Neural cell (in vitro differentiated cells): ENCODE data around the gene C3. TPM values are rescaled to one million over a fixed set of nuclear protein-coding genes. Genes with fewer than 3 reads are reported as not detected.

Experiments used
- H2AFZ ChIP-seq: fragments of 200-600, 300-800 bp; sonication (generic), shearing (Covaris generic); 2 replicates; pipeline ENCODE4 v1.6.0; 2014; ENCODE audit warnings: low read depth, mild to moderate bottlenecking, antibody characterized with exemption, low read length, moderate library complexity
- H3F3A ChIP-seq: fragments of 200-600 bp; shearing (Covaris generic); 2 replicates; pipeline ENCODE4 v1.6.1; 2016; ENCODE audit warnings: mild to moderate bottlenecking, moderate library complexity, mixed read lengths, antibody characterized with exemption, low read length; ENCODE audit not compliant: insufficient read depth, poor library complexity, severe bottlenecking
- H3K27ac ChIP-seq: fragments of 200-600, 300-800 bp; sonication (generic), shearing (Covaris generic); 2 replicates; pipeline ENCODE4 v1.5.1; 2014; ENCODE audit warnings: mild to moderate bottlenecking, low read length, moderate library complexity
- H3K27me3 ChIP-seq: fragments of 300-800, 200-600 bp; sonication (generic), shearing (Covaris generic); 2 replicates; pipeline ENCODE4 v1.6.0; 2014; ENCODE audit warnings: mild to moderate bottlenecking, low read depth, low read length, moderate library complexity; ENCODE audit not compliant: insufficient read depth
- H3K36me3 ChIP-seq: fragments of 300-800, 200-600 bp; sonication (generic), shearing (Covaris generic); 2 replicates; pipeline ENCODE4 v1.5.1; 2014; ENCODE audit warnings: mild to moderate bottlenecking, antibody characterized with exemption, low read length, moderate library complexity; ENCODE audit not compliant: insufficient read depth
- H3K4me2 ChIP-seq: fragments of 300-800, 200-600 bp; sonication (generic), shearing (Covaris generic); 2 replicates; pipeline ENCODE4 v1.6.0; 2014; ENCODE audit warnings: mild to moderate bottlenecking, low read length
- H3K4me3 ChIP-seq: fragments of 300-800, 200-600 bp; sonication (generic), shearing (Covaris generic); 2 replicates; pipeline ENCODE4 v1.5.1; 2014; ENCODE audit warnings: mild to moderate bottlenecking, low read length, moderate library complexity
- H3K79me2 ChIP-seq: fragments of 200-600 bp; shearing (Covaris generic); replicated peaks from 2 replicates; pipeline ENCODE4 v1.6.0; 2014; ENCODE audit warnings: mild to moderate bottlenecking, low read length, moderate library complexity; ENCODE audit not compliant: insufficient read depth
- H3K9ac ChIP-seq: fragments of 300-800, 200-600 bp; sonication (generic), shearing (Covaris generic); 2 replicates; pipeline ENCODE4 v1.6.1; 2016; ENCODE audit warnings: mild to moderate bottlenecking, low read length, mixed read lengths
- H3K9me2 ChIP-seq: fragments of 200-600 bp; shearing (Covaris generic); 2 replicates; pipeline ENCODE4 v1.6.1; 2016; ENCODE audit warnings: mild to moderate bottlenecking, low read length, mixed read lengths; ENCODE audit not compliant: insufficient read depth
- H3K9me3 ChIP-seq: fragments of 200-600, 300-800 bp; sonication (generic), shearing (Covaris generic); 2 replicates; pipeline ENCODE4 v1.6.1; 2016; ENCODE audit warnings: mild to moderate bottlenecking, mixed run types, low read length, moderate library complexity, mixed read lengths
- H4K20me1 ChIP-seq: fragments of 200-600 bp; shearing (Covaris generic); 2 replicates; pipeline ENCODE4 v1.6.1; 2016; ENCODE audit warnings: mild to moderate bottlenecking, mixed run types; ENCODE audit not compliant: insufficient read depth
- EP300 ChIP-seq: fragments of 450-650 bp; conservative IDR thresholded peaks from 2 replicates; pipeline ENCODE4 v1.6.1; 2014; ENCODE audit warnings: antibody characterized with exemption, mild to moderate bottlenecking, moderate library complexity; ENCODE audit not compliant: poor library complexity, severe bottlenecking
- MXI1 ChIP-seq: fragments of 450-650 bp; conservative IDR thresholded peaks from 2 replicates; pipeline ENCODE4 v1.6.1; 2014; ENCODE audit warnings: antibody characterized with exemption, mild to moderate bottlenecking; ENCODE audit not compliant: poor library complexity, severe bottlenecking
- POLR2AphosphoS5 ChIP-seq: IDR thresholded peaks from 2 replicates; pipeline ENCODE4 v1.6.1; 2012
- RAD21 ChIP-seq: fragments of 450-650 bp; conservative IDR thresholded peaks from 2 replicates; pipeline ENCODE4 v1.6.1; 2014; ENCODE audit warnings: antibody characterized with exemption, mild to moderate bottlenecking, moderate library complexity
- REST ChIP-seq: IDR thresholded peaks from 2 replicates; pipeline ENCODE4 v1.6.1; 2012; ENCODE audit warnings: borderline replicate concordance
- TAF1 ChIP-seq: IDR thresholded peaks from 2 replicates; pipeline ENCODE4 v1.6.1; 2012; ENCODE audit warnings: low read depth
- polyA plus RNA-seq: library from polyadenylated mRNA; depleted of rRNA; stranded (reverse); fragments of >200 nt; gene quantifications from 2 replicates; pipeline ENCODE4 v1.2.3, GENCODE V29; 2014
- TF ChIP-seq, protein P1 (sequence below): fragments of 450-650 bp; IDR thresholded peaks from 2 replicates; pipeline ENCODE4 v1.5.1; 2014; ENCODE audit warnings: antibody characterized with exemption, mild to moderate bottlenecking, moderate library complexity; ENCODE audit not compliant: poor library complexity, severe bottlenecking

The C3 gene
- polyA plus RNA-seq, 1 donor from 2014 or later: not detected

DNA sequence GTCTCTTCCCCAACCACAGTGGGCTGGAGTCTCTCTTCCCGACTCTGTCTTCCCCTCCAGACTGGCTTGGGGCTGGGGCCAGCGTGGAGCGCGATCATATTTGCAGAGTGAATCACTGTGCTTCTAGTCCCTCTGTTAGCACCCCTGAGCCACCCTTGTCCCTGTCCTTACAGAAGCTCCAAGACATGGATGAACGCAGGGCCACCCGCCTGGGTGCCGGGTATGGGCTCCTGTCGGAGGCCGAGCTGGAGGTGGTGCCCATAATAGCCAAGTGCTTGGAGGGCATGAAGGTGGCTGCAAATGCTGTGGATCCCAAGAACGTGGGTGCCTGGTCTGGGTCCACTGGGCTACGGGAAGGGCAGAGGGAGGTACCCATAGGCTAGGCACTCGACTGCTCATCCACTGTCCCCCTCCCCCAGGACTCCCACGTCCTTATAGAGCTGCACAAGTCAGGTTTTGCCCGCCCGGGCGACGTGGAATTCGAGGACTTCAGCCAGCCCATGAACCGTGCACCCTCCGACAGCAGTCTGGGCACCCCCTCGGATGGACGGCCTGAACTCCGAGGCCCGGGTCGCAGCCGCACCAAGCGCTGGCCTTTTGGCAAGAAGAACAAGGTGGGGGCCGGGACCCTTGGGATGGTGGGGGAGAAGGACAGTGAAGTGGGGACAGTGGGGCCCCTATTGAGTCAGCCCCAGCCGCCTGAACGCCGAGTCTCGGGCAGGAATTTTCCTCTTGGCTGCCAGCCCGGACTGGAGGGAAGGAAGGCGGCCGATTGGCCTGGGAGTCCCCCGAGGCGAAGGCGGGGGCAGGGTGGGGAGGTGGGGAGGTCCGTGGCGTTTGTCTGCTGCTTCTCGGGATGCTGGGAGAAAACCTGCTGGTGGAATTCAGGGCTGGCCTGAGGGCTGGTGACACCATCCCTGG is 24.2 kb upstream of the C3 start:
- Histone ChIP-seq H4K20me1 (no peaks in the 10 kb centered on the region), H3K9me2 (no peaks in the 10 kb centered on the region), H3K27me3 (peaks cover 8% of the 10 kb centered on the region), H2AFZ (no peak overlapping the region), H3K4me3 (no peak overlapping the region), H3F3A (no peaks in the 10 kb centered on the region), H3K79me2 (no peaks in the 10 kb centered on the region), H3K36me3 (no peaks in the 10 kb centered on the region), H3K9me3 (no peaks in the 10 kb centered on the region), H3K27ac (no peak overlapping the region), H3K9ac (no peak overlapping the region), H3K4me2 (no peak overlapping the region)
- no peak for TF ChIP-seq POLR2AphosphoS5
- no peak for TF ChIP-seq REST
- TF ChIP-seq RAD21: no peak
- no peak for TF ChIP-seq TAF1
- no peak for TF ChIP-seq EP300
- TF ChIP-seq, protein P1, sequence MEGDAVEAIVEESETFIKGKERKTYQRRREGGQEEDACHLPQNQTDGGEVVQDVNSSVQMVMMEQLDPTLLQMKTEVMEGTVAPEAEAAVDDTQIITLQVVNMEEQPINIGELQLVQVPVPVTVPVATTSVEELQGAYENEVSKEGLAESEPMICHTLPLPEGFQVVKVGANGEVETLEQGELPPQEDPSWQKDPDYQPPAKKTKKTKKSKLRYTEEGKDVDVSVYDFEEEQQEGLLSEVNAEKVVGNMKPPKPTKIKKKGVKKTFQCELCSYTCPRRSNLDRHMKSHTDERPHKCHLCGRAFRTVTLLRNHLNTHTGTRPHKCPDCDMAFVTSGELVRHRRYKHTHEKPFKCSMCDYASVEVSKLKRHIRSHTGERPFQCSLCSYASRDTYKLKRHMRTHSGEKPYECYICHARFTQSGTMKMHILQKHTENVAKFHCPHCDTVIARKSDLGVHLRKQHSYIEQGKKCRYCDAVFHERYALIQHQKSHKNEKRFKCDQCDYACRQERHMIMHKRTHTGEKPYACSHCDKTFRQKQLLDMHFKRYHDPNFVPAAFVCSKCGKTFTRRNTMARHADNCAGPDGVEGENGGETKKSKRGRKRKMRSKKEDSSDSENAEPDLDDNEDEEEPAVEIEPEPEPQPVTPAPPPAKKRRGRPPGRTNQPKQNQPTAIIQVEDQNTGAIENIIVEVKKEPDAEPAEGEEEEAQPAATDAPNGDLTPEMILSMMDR: no peak

DNA sequence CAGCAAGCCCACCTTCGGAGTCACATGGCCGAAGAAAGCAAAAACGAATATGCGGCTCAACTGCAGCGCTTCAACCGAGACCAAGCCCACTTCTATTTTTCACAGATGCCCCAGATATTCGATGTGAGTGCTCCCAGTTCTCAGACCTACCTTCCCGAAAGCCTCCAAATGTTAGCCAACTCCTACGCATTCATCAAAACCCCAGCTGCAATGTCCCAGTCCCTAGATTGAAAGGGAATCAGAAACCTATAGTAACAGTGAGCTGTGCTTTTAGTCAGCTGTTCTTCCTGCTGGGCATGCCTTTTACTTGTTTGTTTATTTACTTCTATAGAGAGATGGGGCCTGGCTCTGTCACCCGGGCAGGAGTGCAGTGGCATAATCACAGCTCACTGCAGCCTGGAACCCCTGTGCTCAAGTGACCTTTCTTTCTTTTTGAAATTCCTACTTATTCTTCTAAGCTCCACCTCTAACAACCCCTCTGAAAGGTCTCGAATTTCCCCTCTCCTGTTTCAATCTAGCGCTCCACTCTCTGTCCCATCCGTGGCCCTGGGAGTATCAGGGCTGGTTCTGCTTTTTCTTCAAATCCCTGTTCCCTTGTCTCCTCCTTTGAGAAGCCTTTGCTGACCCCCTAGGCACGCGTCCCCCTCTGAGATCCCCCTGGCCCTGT is 23.4 kb upstream of the C3 start:
- no peak overlapping the region for H3K4me2 ChIP-seq
- H3K27me3 ChIP-seq: peaks cover 8% of the 10 kb centered on the region
- H3K27ac ChIP-seq: no peak overlapping the region
- no peaks in the 10 kb centered on the region for H3K79me2 ChIP-seq
- no peak overlapping the region for H3K9ac ChIP-seq
- no peak overlapping the region for H3K4me3 ChIP-seq
- no peaks in the 10 kb centered on the region for H3K9me3 ChIP-seq
- H3K9me2 ChIP-seq: no peaks in the 10 kb centered on the region
- H2AFZ ChIP-seq: no peak overlapping the region
- H3F3A ChIP-seq: no peaks in the 10 kb centered on the region
- H3K36me3 ChIP-seq: no peaks in the 10 kb centered on the region
- no peaks in the 10 kb centered on the region for H4K20me1 ChIP-seq
- TF ChIP-seq MXI1 (no peak), EP300 (no peak), REST (no peak), RAD21 (no peak)
- TF ChIP-seq, protein P1: no peak
